Heart right ventricle (tissue), 16 donors: Measurements from ENCODE around the gene CDH23. TPM values are rescaled to one million over a fixed set of nuclear protein-coding genes. Genes with fewer than 3 reads are reported as not detected.

Experiments
- ATAC-seq, 8 donors: fragments of 200-7000 bp; cut with Tn5 transposase; one replicate each; pipeline ENCODE4 v1.9.1; 2020; ENCODE audit warnings: mild to moderate bottlenecking in 8 of 8, moderate library complexity in 8 of 8, moderate number of reproducible peaks in 1 of 8
- DNase-seq, 2 donors: peaks; one replicate each; pipeline ENCODE4 v3.0.0-alpha.2; 2020
- H3K27ac ChIP-seq, 10 donors: fragments of 200-600 bp; sonication (generic) in 2 of 10; one replicate each; pipeline versions ENCODE4 v1.5.0 to v1.8.0; 2020 to 2022; ENCODE audit warnings: mild to moderate bottlenecking in 3 of 10
- H3K27me3 ChIP-seq, 7 donors: fragments of 200-600 bp; one replicate each; pipeline ENCODE4 v1.8.0; 2021 to 2022; ENCODE audit warnings: mild to moderate bottlenecking in 2 of 7
- H3K36me3 ChIP-seq, 9 donors: fragments of 200-600 bp; sonication (generic) in 1 of 9; one replicate each; pipeline versions ENCODE4 v1.5.0 to v1.8.0; 2020 to 2022; ENCODE audit warnings: mild to moderate bottlenecking in 2 of 9
- H3K4me1 ChIP-seq, 9 donors: fragments of 200-600 bp; sonication (generic) in 1 of 9; one replicate each; pipeline versions ENCODE4 v1.5.0 to v1.8.0; 2020 to 2022; ENCODE audit warnings: mild to moderate bottlenecking in 4 of 9
- H3K4me3 ChIP-seq, 10 donors: fragments of 200-600 bp; sonication (generic) in 2 of 10; one replicate each; pipeline versions ENCODE4 v1.5.0 to v1.8.0; 2020 to 2022; ENCODE audit warnings: mild to moderate bottlenecking in 7 of 10, moderate library complexity in 2 of 10
- H3K9me3 ChIP-seq, 11 donors: fragments of 200-600 bp in 10 of 11; sonication (generic) in 2 of 11; one replicate each; pipeline versions ENCODE4 v1.5.0 to v1.8.0; 2013 to 2022; ENCODE audit warnings: mild to moderate bottlenecking in 2 of 11, control low read depth in 1 of 11, moderate library complexity in 1 of 11
- WGBS, 2 donors: extraction: QIAGEN DNeasy Blood & Tissue Kit; methylation state at CpG; one replicate each; pipeline ENCODE4 v1.1.7; 2013; ENCODE audit warnings: inconsistent platforms in 1 of 2; 5-methylcytosine and 5-hydroxymethylcytosine counted together
- intact Hi-C, 10 donors: fragments of 100-400 bp; cut with DNase I; formaldehyde crosslinking; loops; one replicate each; pipeline versions ENCODE4 v1.11.1 to v1.14.2; 2022
- polyA plus RNA-seq, 2 donors: library from polyadenylated mRNA; stranded (reverse); fragments of 200-250 nt; gene quantifications; one replicate each; pipeline ENCODE4 v1.2.3, GENCODE V29; 2013
- total RNA-seq, 10 donors: library from RNA; stranded (reverse); fragmentation: NEBNext Ultra II Directional in 3 of 10; extraction: Animal tissue kit (Norgen Biotek cat#: 25700) in 3 of 10; gene quantifications; one replicate each; pipeline versions ENCODE4 v1.2.1 to v1.2.4, GENCODE V29; 2021 to 2023
- TF ChIP-seq, protein P1 (sequence below), 9 donors: fragments of 200-600 bp; sonication (generic) in 2 of 9; IDR thresholded peaks; one replicate each; pipeline versions ENCODE4 v1.5.0 to v1.8.0; 2021 to 2022; ENCODE audit warnings: antibody characterized with exemption in 9 of 9, mild to moderate bottlenecking in 5 of 9, moderate library complexity in 1 of 9
- donor health status: Arrhythmogenic right ventricular cardiomyopathy.
- donor health status: ischemic (EF 13 %, LVEDD 7.1; RV severe dilation, severe dysfunction).
- donor health status: healthy with polysubstance abuse.
- donor health status: DM: no; HTN: yes; CAD: no.
- donor health status: DM: no; HTN: no; CAD: no.
- donor health status: ischemic (EF 25% LVEDD 6.9; RV normal size, moderate dysfunction).
- donor health status: ischemic (EF 25% LVEDD 5.7; RV mildly dilated, moderate dysfunction).
- donor health status: healthy.
- donor health status: DM: yes; HTN: yes; CAD: no.
- donor health status: Ischemic cardiomyopathy.
- donor health status: ischemic (EF 35%, LVEDD 5.7; RV mildly dilated, moderate dysfunction).
- donor health status: nonischemic (EF 11% LVEDD 7.7; RV severe dilation, severe dysfunction).
- donor health status: DM: yes; HTN: yes; CAD: no.
- donor health status: PGD.
- donor health status: ischemic (EF 29% LVEDD 5.4; RV normal size, mild dysfunction).
- donor health status: nonischemic (EF 23%, LVEDD 6.1; RV moderate dilation, normal function).

The CDH23 gene
- total and polyA plus RNA-seq, 12 donors, result 1.1 to 7.7 (median 4.6) TPM

DNA sequence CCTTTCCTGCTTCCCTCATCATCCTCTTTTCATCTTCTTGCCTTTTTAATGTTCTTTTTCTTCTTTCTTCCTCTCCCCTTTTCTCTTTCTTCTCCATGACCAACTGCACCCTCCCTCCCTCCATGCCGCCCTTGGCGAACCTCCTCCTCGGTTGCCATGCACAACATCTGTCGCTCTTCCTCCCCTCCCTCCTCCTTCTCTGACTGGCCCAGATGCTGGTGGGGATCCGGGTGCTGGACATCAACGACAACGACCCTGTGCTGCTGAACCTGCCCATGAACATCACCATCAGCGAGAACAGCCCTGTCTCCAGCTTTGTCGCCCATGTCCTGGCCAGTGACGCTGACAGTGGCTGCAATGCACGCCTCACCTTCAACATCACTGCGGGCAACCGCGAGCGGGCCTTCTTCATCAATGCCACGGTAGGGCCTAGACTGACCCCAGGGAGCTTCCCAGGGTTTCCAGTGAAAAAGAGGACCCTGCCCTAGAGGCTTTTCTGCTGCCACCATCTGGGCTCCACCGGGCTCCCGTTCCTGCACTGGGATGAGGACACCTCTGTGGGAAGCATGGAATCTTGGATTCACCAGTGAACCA is 388.1 kb downstream of the CDH23 start:
- H3K27ac ChIP-seq, result no peak overlapping the region
- ATAC-seq (no peak), DNase-seq (no peak)
- H3K4me1 ChIP-seq, result peaks cover 2 to 21% (median 15%) of the 10 kb centered on the region in 9 donors
- H3K36me3 ChIP-seq, result no peaks in the 10 kb centered on the region
- H3K4me3 ChIP-seq, result no peak overlapping the region
- intact Hi-C loops, result no loop called here
- no peaks in the 10 kb centered on the region for H3K9me3 ChIP-seq
- TF ChIP-seq, protein P1, sequence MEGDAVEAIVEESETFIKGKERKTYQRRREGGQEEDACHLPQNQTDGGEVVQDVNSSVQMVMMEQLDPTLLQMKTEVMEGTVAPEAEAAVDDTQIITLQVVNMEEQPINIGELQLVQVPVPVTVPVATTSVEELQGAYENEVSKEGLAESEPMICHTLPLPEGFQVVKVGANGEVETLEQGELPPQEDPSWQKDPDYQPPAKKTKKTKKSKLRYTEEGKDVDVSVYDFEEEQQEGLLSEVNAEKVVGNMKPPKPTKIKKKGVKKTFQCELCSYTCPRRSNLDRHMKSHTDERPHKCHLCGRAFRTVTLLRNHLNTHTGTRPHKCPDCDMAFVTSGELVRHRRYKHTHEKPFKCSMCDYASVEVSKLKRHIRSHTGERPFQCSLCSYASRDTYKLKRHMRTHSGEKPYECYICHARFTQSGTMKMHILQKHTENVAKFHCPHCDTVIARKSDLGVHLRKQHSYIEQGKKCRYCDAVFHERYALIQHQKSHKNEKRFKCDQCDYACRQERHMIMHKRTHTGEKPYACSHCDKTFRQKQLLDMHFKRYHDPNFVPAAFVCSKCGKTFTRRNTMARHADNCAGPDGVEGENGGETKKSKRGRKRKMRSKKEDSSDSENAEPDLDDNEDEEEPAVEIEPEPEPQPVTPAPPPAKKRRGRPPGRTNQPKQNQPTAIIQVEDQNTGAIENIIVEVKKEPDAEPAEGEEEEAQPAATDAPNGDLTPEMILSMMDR (IDR thresholded peaks at IDR 0.05), result no peak
- WGBS, 2 donors, result 94 to 96% methylated on average over 18 of the region's 18 CpGs
- no peaks in the 10 kb centered on the region for H3K27me3 ChIP-seq

DNA sequence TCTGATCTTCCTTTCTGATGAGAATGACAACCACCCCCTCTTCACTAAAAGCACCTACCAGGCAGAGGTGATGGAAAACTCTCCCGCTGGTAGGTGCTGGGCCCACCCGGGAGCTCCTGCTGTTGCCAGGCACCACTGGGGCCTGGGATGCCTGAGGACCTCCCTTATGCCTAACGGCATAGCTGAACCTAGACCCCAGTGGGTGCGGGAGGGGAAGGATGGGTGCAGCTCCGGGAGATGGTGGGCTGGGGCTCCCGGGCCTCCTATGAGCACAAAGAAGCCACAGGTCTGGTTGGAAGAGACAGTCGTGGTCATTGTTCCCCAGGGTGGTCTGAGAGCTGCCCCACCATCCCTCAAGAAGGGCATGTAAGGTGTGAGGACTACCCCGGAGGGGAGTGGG is 392.2 kb downstream of the CDH23 start:
- no peaks in the 10 kb centered on the region for H3K36me3 ChIP-seq
- 89 to 90% methylated on average over 8 of the region's 8 CpGs for WGBS, 2 donors
- no peak overlapping the region for H3K4me3 ChIP-seq
- intact Hi-C loops, result no loop called here
- H3K9me3 ChIP-seq, result no peaks in the 10 kb centered on the region
- H3K27me3 ChIP-seq, result no peaks in the 10 kb centered on the region
- no peaks in the 10 kb centered on the region for H3K4me1 ChIP-seq
- H3K27ac ChIP-seq, result no peak overlapping the region
- DNase-seq (no peak), ATAC-seq (peak in 2 of 8 donors; percentile 22 to 28)
- TF ChIP-seq, protein P1 (IDR thresholded peaks at IDR 0.05), result no peak

DNA sequence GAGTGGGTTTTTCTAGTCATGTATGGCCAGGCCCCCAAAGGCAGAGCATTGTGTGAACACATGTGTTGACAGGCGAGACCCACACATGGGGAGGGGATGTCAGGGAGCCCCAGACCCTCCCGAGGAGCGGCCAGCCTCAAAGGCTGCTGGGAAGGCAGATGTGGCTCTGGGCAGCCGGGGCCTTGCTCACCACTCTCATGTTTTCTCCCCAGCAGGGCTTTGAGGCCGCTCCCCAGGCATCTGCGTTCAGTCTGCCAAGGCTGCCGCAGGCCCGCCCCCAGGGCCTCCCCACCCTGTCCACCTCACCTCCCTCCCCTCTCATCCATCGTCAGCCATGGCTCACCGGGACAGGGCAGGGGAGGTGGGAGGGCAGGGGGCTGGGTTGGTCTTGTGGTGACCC is 393.2 kb downstream of the CDH23 start:
- DNase-seq, result no peak
- TF ChIP-seq, protein P1 (IDR thresholded peaks at IDR 0.05), result no peak
- no peak for ATAC-seq
- no peak overlapping the region for H3K27ac ChIP-seq
- intact Hi-C loops, result no loop called here
- H3K4me3 ChIP-seq, result no peak overlapping the region
- 79 to 83% methylated on average over 10 of the region's 10 CpGs for WGBS, 2 donors
- no peaks in the 10 kb centered on the region for H3K4me1 ChIP-seq
- H3K27me3 ChIP-seq, result no peaks in the 10 kb centered on the region
- no peaks in the 10 kb centered on the region for H3K36me3 ChIP-seq
- H3K9me3 ChIP-seq, result no peaks in the 10 kb centered on the region

DNA sequence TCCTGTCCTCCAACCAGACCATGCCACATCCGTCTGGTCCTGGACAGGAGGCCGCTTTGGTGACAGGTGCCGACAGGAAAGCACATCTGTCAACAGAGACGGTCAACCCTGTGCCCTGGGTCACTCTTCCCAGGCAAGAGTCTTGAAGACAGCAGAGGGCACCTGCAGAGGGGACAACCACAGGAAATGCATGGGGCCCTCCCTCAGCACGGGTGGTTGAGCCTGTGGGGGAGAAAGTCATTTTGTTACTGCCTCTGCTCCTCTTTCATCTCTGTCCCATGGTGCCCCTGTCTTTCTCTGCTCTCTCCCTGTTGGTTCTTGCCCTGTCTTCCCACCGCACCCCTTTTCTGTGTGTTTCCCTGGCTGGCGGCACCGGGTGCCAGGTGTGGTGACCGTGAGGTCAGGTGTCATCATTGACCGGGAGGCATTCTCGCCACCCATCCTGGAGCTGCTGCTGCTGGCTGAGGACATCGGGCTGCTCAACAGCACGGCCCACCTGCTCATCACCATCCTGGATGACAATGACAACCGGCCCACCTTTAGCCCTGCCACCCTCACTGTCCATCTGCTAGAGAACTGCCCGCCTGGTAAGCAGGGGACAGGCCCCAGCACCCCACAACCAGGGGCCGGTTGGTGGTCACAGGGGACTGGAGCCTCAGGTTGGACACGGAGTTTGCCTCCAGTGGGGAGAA is 394.2 kb downstream of the CDH23 start:
- Histone ChIP-seq H3K27ac (no peak overlapping the region), H3K4me1 (no peaks in the 10 kb centered on the region), H3K4me3 (no peak overlapping the region), H3K27me3 (no peaks in the 10 kb centered on the region), H3K9me3 (no peaks in the 10 kb centered on the region), H3K36me3 (no peaks in the 10 kb centered on the region)
- DNase-seq, result no peak
- WGBS, 2 donors, result 83 to 87% methylated on average over 17 of the region's 17 CpGs
- ATAC-seq, result no peak
- TF ChIP-seq, protein P1 (IDR thresholded peaks at IDR 0.05), result no peak
- intact Hi-C loops, result no loop called here
